Stomach (tissue), 9 donors: ENCODE measurements around the gene CCDC169. TPM values are rescaled to one million over a fixed set of nuclear protein-coding genes. Genes with fewer than 3 reads are reported as not detected.
"Not testable (repeated sequence)": the region's sequence is repeated elsewhere in the genome, so short reads cannot be mapped to it uniquely, and the experiment has no call there.

Experiments used
- DNase-seq, 2 donors: peaks; one replicate each; pipeline versions ENCODE4 v3.0.0 to v3.0.0-alpha.2; 2013 to 2019
- H3K27ac ChIP-seq, 5 donors: fragments of 200-600 bp in 4 of 5; sonication (generic) in 4 of 5; one replicate each; pipeline ENCODE4 v1.5.1; 2013 to 2019; ENCODE audit warnings: mild to moderate bottlenecking in 1 of 5, moderate library complexity in 1 of 5
- H3K27me3 ChIP-seq, 3 donors: fragments of 200-600 bp; sonication (generic); one replicate each; pipeline ENCODE4 v1.5.1; 2017 to 2019; ENCODE audit warnings: mixed run types in 1 of 3
- H3K36me3 ChIP-seq, 4 donors: fragments of 200-600 bp; sonication (generic); 1 replicate in 3 of 4; 2 replicates in 1 of 4; pipeline ENCODE4 v1.5.1; 2016 to 2019
- H3K4me1 ChIP-seq, 4 donors: fragments of 200-600 bp; sonication (generic); one replicate each; pipeline ENCODE4 v1.5.1; 2016 to 2019
- H3K4me3 ChIP-seq, 4 donors: fragments of 200-600 bp; sonication (generic) in 3 of 4; one replicate each; pipeline ENCODE4 v1.5.1; 2016 to 2019; ENCODE audit warnings: mild to moderate bottlenecking in 1 of 4
- H3K9me3 ChIP-seq, 4 donors: fragments of 200-600 bp; sonication (generic); one replicate each; pipeline ENCODE4 v1.5.1; 2016 to 2019
- CTCF ChIP-seq, 7 experiments: fragments of 450-650 bp in 4 of 7; fragments of 200-600 bp in 3 of 7; sonication (generic) in 3 of 7; IDR thresholded peaks; one replicate each; pipeline ENCODE4 v1.5.1; 2016 to 2019; ENCODE audit warnings: antibody characterized with exemption in 7 of 7, control low read depth in 2 of 7, mild to moderate bottlenecking in 1 of 7
- EP300 ChIP-seq: sonication (generic); formaldehyde crosslinking; IDR thresholded peaks from one replicate; pipeline ENCODE4 v1.6.1; 2017; ENCODE audit warnings: antibody characterized with exemption
- POLR2A ChIP-seq, 4 donors: fragments of 450-650 bp; IDR thresholded peaks; one replicate each; pipeline ENCODE4 v1.6.1; 2016; ENCODE audit warnings: antibody characterized with exemption in 4 of 4, control low read depth in 2 of 4, mild to moderate bottlenecking in 1 of 4, moderate library complexity in 1 of 4
- POLR2AphosphoS5 ChIP-seq, 3 donors: sonication (generic); formaldehyde crosslinking; IDR thresholded peaks; one replicate each; pipeline ENCODE4 v1.6.1; 2016; ENCODE audit warnings: antibody characterized with exemption in 3 of 3
- WGBS, 5 donors: extraction: QIAGEN DNeasy Blood & Tissue Kit in 3 of 5; methylation state at CpG; one replicate each; pipeline versions ENCODE4 v1.1.5 to v1.1.7; 2013 to 2018; 5-methylcytosine and 5-hydroxymethylcytosine counted together
- intact Hi-C: fragments of 100-400 bp; cut with DNase I; formaldehyde crosslinking; loops from one replicate; pipeline ENCODE4 v1.15.1; 2023; ENCODE audit warnings: low total_unique reads
- polyA plus RNA-seq, 3 donors: library from polyadenylated mRNA; stranded (reverse); fragments of 200-250 nt; gene quantifications; one replicate each; pipeline ENCODE4 v1.2.3, GENCODE V29; 2013
- total RNA-seq, 5 donors: library from RNA; depleted of rRNA; stranded (reverse); fragments of >200 nt; gene quantifications; one replicate each; pipeline versions ENCODE4 v1.1.0 to v1.2.3, GENCODE V29; 2014 to 2016
- donor health status: healthy with polysubstance abuse.
- donor health status: Bipolar disorder and iron deficiency.
- donor health status: healthy.

Gene CCDC169
- total and polyA plus RNA-seq, 8 donors, result 0.43 to 3.3 (median 1.8) TPM; not detected in 3

GRCh38 chr13:36329361-36329760 lies 31.7 kb upstream of the CCDC169 start:
- Histone ChIP-seq H3K27ac (no peak overlapping the region), H3K4me1 (peaks cover 0 to 30% (median 20%) of the 10 kb centered on the region in 4 donors), H3K4me3 (no peak overlapping the region), H3K9me3 (no peaks in the 10 kb centered on the region), H3K36me3 (peaks cover 22 to 74% (median 69%) of the 10 kb centered on the region in 4 donors), H3K27me3 (no peaks in the 10 kb centered on the region)
- TF ChIP-seq EP300 (no peak), CTCF (IDR thresholded peaks at IDR 0.05) (no peak), POLR2A (IDR thresholded peaks at IDR 0.05) (no peak), POLR2AphosphoS5 (IDR thresholded peaks at IDR 0.05) (no peak)
- no peak for DNase-seq
- WGBS, 5 donors, result 61 to 72% (median 63%) methylated on average over 4 of the region's 4 CpGs
- intact Hi-C loops, result no loop called here

- WGBS, 5 donors, result 78 to 98% (median 85%) methylated on average over 2 of the region's 2 CpGs
- DNase-seq, result no peak
- H3K9me3 ChIP-seq, result no peaks in the 10 kb centered on the region
- H3K36me3 ChIP-seq, result peaks cover 27 to 77% (median 72%) of the 10 kb centered on the region in 4 donors
- H3K4me3 ChIP-seq, result no peak overlapping the region
- no peak overlapping the region for H3K27ac ChIP-seq
- intact Hi-C loops, result no loop called here
- H3K4me1 ChIP-seq, result peaks cover 0 to 25% (median 16%) of the 10 kb centered on the region in 4 donors
- TF ChIP-seq POLR2A (IDR thresholded peaks at IDR 0.05) (no peak), POLR2AphosphoS5 (IDR thresholded peaks at IDR 0.05) (no peak), CTCF (IDR thresholded peaks at IDR 0.05) (no peak), EP300 (no peak)
- H3K27me3 ChIP-seq, result no peaks in the 10 kb centered on the region
Observed at GRCh38 chr13:36328821-36329220, 31.2 kb upstream of the CCDC169 start.

DNA sequence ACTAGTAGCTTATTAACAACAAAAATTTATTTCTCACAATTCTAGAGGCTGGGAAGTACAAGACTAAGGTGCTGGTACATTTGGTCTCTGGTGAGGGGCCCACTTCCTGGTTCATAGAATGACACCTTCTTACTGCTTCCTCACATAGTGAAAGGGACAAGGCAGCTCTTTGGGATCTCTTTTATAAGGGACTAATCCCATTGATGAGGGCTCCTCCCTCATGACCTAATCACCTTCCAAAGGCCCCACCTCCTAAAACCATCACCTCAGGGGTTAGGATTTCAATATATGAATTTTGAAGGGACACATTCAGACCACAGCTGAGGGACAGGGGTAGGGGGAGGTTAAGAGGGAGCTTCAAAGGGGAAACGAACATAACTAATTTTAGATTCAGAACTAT lies 28.3 kb upstream of the CCDC169 start:
- intact Hi-C loops, result no loop called here
- 69 to 87% (median 80%) methylated on average over 1 of the region's 1 CpG for WGBS, 5 donors
- H3K36me3 ChIP-seq, result peaks cover 30 to 91% (median 87%) of the 10 kb centered on the region in 4 donors

GRCh38 chr13:36324881-36325280 lies 27.3 kb upstream of the CCDC169 start:
- intact Hi-C loops, result not testable (repeated sequence)

More for the DNA sequence above, 28.3 kb upstream of the CCDC169 start:
- Histone ChIP-seq H3K4me3 (no peak overlapping the region), H3K4me1 (peaks cover 0 to 6% (median 0%) of the 10 kb centered on the region in 4 donors), H3K9me3 (no peaks in the 10 kb centered on the region), H3K27me3 (no peaks in the 10 kb centered on the region), H3K27ac (no peak overlapping the region)
- TF ChIP-seq EP300 (no peak), CTCF (IDR thresholded peaks at IDR 0.05) (no peak), POLR2AphosphoS5 (IDR thresholded peaks at IDR 0.05) (no peak), POLR2A (IDR thresholded peaks at IDR 0.05) (no peak)
- DNase-seq, result no peak

DNA sequence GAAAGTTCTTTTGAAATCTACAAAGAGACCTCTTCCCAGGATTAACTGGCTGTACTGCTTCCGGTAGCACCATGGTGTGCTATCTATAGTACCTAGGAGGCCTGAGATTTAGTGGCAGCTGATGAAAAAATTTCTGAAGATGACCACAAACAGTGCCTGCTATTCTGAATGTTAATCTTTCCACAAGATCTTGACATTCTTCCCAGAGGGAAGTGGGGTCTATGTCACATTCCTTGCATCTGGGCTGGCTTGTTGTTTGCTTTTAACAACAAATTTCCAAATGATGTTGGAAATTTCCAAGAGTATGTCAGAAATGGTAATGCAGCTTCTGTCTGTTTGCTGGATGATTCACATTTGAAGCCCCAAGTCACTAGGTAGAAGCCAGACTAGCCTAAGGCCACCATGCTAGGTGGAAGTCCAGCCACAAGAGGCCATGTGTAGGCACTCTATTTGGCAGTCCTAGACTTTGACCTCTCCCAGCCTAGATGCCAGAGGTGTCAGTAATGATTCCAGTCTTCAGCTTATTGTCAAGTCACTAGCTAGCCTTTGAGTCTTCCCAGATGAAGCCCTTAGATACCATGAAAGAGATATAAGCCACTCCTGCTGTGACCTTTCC lies 26.4 kb upstream of the CCDC169 start:
- Histone ChIP-seq H3K27ac (no peak overlapping the region), H3K27me3 (no peaks in the 10 kb centered on the region), H3K36me3 (peaks cover 30 to 73% (median 71%) of the 10 kb centered on the region in 4 donors), H3K4me3 (no peak overlapping the region), H3K9me3 (no peaks in the 10 kb centered on the region), H3K4me1 (peaks cover 0 to under 1% (median 0%) of the 10 kb centered on the region in 4 donors)
- intact Hi-C loops, result no loop called here
- TF ChIP-seq EP300 (no peak), POLR2AphosphoS5 (IDR thresholded peaks at IDR 0.05) (no peak), CTCF (IDR thresholded peaks at IDR 0.05) (no peak), POLR2A (IDR thresholded peaks at IDR 0.05) (no peak)
- DNase-seq, result no peak
- WGBS, 5 donors, result 88 to 100% (median 93%) methylated on average over 1 of the region's 1 CpG

More at GRCh38 chr13:36324881-36325280, 27.3 kb upstream of the CCDC169 start:
- 72 to 88% (median 83%) methylated on average over 5 of the region's 5 CpGs for WGBS, 5 donors
- DNase-seq, H3K27ac ChIP-seq, H3K4me1 ChIP-seq, H3K9me3 ChIP-seq, H3K4me3 ChIP-seq, H3K27me3 ChIP-seq: not testable (repeated sequence)
- H3K36me3 ChIP-seq, result peaks cover 30 to 81% (median 76%) of the 10 kb centered on the region in 4 donors
